Stimulated activated naive B cell treated with anti-CD40 and anti-IgM and Interleukin-4, amounts not matched to agents 10 μg/mL and 1 μg/mL and 100 μg/mL, for 72 hours (primary cell): Measurements from ENCODE around the gene SLC25A31.
A peak's percentile ranks its signal among the peaks of the same experiment; 100 is the strongest.

Experiments used
- ATAC-seq, 2 donors: fragments of 150-1000 bp; cut with Tn5 transposase; replicated peaks; 2 replicates each; pipeline ENCODE4 v1.10.0; 2021; ENCODE audit warnings: moderate library complexity in 1 of 2
- DNase-seq: peaks from one replicate; pipeline ENCODE4 v3.0.0; 2021
- H3K27ac Mint-ChIP-seq: one replicate; pipeline ENCODE4 v1.8.0; 2022; ENCODE audit warnings: mild to moderate bottlenecking, mixed read lengths
- H3K27me3 Mint-ChIP-seq, 2 donors: one replicate each; pipeline ENCODE4 v1.8.0; 2022; ENCODE audit warnings: mixed read lengths in 2 of 2
- H3K36me3 Mint-ChIP-seq, 2 donors: one replicate each; pipeline ENCODE4 v1.8.0; 2022; ENCODE audit warnings: mixed read lengths in 2 of 2, mild to moderate bottlenecking in 1 of 2
- H3K4me1 Mint-ChIP-seq, 2 donors: one replicate each; pipeline ENCODE4 v1.8.0; 2022; ENCODE audit warnings: mixed read lengths in 2 of 2, mild to moderate bottlenecking in 1 of 2
- H3K4me3 Mint-ChIP-seq, 2 donors: one replicate each; pipeline ENCODE4 v1.8.0; 2022; ENCODE audit warnings: mild to moderate bottlenecking in 2 of 2, mixed read lengths in 2 of 2, moderate library complexity in 1 of 2
- H3K9me3 Mint-ChIP-seq, 2 donors: one replicate each; pipeline ENCODE4 v1.8.0; 2022; ENCODE audit warnings: mixed read lengths in 2 of 2, mild to moderate bottlenecking in 1 of 2

The SLC25A31 gene

GRCh38 chr4:127783026-127783769 lies 53.0 kb downstream of the SLC25A31 start:
- Mint-ChIP-seq H3K27me3 (peaks cover 32 to 55% of the 10 kb centered on the region in 2 donors), H3K36me3 (peaks cover 2 to 4% of the 10 kb centered on the region in 2 donors)
- ATAC-seq = peak in 1 of 2 donors; percentile 54

GRCh38 chr4:127783955-127784770 lies 54.0 kb downstream of the SLC25A31 start:
- peaks cover 2 to 4% of the 10 kb centered on the region in 2 donors for H3K9me3 Mint-ChIP-seq
- no peak overlapping the region for H3K4me3 Mint-ChIP-seq
- H3K4me1 Mint-ChIP-seq = peaks cover 11 to 34% of the 10 kb centered on the region in 2 donors
- peaks cover 33 to 55% of the 10 kb centered on the region in 2 donors for H3K27me3 Mint-ChIP-seq
- no peak overlapping the region for H3K27ac Mint-ChIP-seq
- no peak for ATAC-seq
- peaks cover 2 to 4% of the 10 kb centered on the region in 2 donors for H3K36me3 Mint-ChIP-seq
- DNase-seq = no peak

More at GRCh38 chr4:127783026-127783769, 53.0 kb downstream of the SLC25A31 start:
- Mint-ChIP-seq H3K4me3 (peak overlapping the region; percentile 82 to 86), H3K27ac (peak overlapping the region; percentile 85), H3K4me1 (peaks cover 11 to 34% of the 10 kb centered on the region in 2 donors), H3K9me3 (peaks cover 2 to 4% of the 10 kb centered on the region in 2 donors)
- no peak for DNase-seq

DNA sequence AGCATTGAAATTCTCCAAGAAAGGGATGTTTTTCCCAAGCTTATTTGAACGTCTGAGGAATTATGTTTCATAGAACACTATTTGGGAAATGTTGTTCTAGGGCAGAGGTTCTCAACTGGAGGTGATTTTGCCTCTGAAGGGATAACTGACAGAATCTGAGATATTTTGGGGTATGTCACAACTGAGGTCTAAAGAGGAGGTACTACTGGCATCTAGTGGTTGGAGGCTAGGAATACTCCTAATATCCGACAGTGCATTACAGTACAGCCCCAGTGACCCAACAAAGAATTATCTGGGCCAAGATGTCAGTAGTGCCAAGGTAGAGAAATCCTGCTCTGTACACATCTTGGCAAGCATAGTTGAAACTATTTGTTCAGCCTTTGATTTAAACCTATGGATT lies 58.3 kb downstream of the SLC25A31 start:
- peaks cover 0 to 5% of the 10 kb centered on the region in 2 donors for H3K4me1 Mint-ChIP-seq
- DNase-seq = no peak
- H3K9me3 Mint-ChIP-seq = no peaks in the 10 kb centered on the region
- no peak overlapping the region for H3K27ac Mint-ChIP-seq
- no peaks in the 10 kb centered on the region for H3K36me3 Mint-ChIP-seq
- ATAC-seq = peak; percentile 38 to 65
- peaks cover 34 to 39% of the 10 kb centered on the region in 2 donors for H3K27me3 Mint-ChIP-seq
- H3K4me3 Mint-ChIP-seq = no peak overlapping the region

DNA sequence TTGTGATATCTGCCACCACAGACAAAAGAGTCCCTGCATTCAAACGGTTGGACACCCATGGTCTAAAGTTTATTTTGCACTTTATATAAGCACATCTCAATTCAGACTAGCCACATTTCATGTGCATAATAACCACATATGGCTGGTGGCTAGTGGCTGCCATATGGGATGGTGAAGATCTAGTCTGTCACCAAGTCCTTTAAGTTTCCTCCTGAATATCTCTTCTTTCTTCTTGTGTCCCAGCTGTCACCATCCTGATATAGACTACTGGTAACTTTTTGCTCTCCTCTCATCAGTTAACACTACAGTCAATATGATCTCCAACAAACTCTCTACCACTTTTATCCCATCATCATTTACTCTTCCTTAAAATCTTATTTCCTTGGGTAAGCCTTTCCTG lies 61.2 kb downstream of the SLC25A31 start:
- no peak for ATAC-seq
- peaks cover 0 to under 1% of the 10 kb centered on the region in 2 donors for H3K9me3 Mint-ChIP-seq
- peaks cover 25 to 38% of the 10 kb centered on the region in 2 donors for H3K27me3 Mint-ChIP-seq
- no peaks in the 10 kb centered on the region for H3K4me1 Mint-ChIP-seq
- DNase-seq = no peak
- no peaks in the 10 kb centered on the region for H3K36me3 Mint-ChIP-seq
- H3K27ac Mint-ChIP-seq = no peak overlapping the region
- H3K4me3 Mint-ChIP-seq = no peak overlapping the region

GRCh38 chr4:127793528-127793927 lies 63.3 kb downstream of the SLC25A31 start:
- Mint-ChIP-seq H3K36me3 (no peaks in the 10 kb centered on the region), H3K4me1 (no peaks in the 10 kb centered on the region), H3K9me3 (peaks cover 2 to 3% of the 10 kb centered on the region in 2 donors), H3K4me3 (no peak overlapping the region), H3K27me3 (peaks cover 22 to 34% of the 10 kb centered on the region in 2 donors), H3K27ac (no peak overlapping the region)
- DNase-seq = no peak
- no peak for ATAC-seq

DNA sequence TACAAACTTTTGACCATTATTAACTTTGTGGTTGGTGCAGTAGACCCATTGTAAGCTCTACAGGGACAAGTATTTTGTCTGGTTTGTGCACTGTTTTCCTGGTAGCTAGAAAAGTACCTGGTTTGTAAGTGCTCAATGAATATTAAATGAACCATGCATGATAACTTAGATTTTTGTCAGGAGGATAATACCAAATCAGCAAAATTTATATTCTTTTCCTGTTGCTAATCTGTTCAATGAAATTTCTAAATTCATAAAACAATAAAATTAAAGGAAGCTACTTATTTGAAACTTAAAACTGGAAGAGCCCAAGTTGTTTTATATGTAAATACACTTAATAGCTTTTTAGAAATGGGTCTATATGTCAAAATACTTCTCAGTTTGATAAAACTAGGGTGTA lies 69.5 kb downstream of the SLC25A31 start:
- Mint-ChIP-seq H3K27ac (no peak overlapping the region), H3K27me3 (peaks cover 8 to 9% of the 10 kb centered on the region in 2 donors), H3K4me3 (no peak overlapping the region), H3K36me3 (no peaks in the 10 kb centered on the region), H3K4me1 (no peaks in the 10 kb centered on the region), H3K9me3 (peaks cover 2 to 3% of the 10 kb centered on the region in 2 donors)
- ATAC-seq = no peak
- DNase-seq = no peak

DNA sequence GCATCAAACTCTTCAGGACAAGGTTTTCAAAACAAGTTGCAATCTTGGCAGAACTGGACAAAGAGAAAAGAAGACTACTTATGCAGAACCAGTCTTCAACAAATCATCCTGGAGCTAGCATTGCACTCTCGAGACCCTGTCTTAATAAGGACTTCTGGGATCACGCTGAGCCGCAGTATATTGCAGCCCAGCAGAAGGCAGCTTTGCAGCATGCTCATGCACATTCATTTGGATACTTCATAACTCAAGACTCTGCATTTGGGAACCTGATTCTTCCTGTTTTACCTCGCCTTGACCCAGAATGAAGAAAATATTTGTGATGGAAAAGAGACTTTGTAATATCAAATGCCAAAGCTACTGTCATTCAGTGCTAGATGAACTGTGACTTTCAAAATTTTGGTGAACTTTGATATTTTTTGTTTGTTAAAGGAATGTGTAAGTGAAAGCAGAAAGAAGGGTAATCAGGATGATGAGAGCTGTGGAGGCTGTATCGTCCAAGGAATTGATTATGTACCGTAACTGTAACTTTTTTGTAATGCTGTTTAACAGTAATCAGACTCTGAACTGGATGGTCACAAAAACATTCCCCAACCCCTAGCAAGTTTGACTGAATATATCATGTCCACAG lies 79.1 kb downstream of the SLC25A31 start:
- no peaks in the 10 kb centered on the region for H3K9me3 Mint-ChIP-seq
- H3K4me3 Mint-ChIP-seq = no peak overlapping the region
- H3K27ac Mint-ChIP-seq = no peak overlapping the region
- DNase-seq = no peak
- no peaks in the 10 kb centered on the region for H3K36me3 Mint-ChIP-seq
- no peaks in the 10 kb centered on the region for H3K4me1 Mint-ChIP-seq
- no peaks in the 10 kb centered on the region for H3K27me3 Mint-ChIP-seq
- ATAC-seq = no peak

GRCh38 chr4:127810551-127810950 lies 80.4 kb downstream of the SLC25A31 start:
- Mint-ChIP-seq H3K27ac (no peak overlapping the region), H3K4me1 (no peaks in the 10 kb centered on the region), H3K27me3 (no peaks in the 10 kb centered on the region), H3K9me3 (no peaks in the 10 kb centered on the region), H3K36me3 (no peaks in the 10 kb centered on the region), H3K4me3 (no peak overlapping the region)
- ATAC-seq = no peak
- no peak for DNase-seq

- no peaks in the 10 kb centered on the region for H3K4me1 Mint-ChIP-seq
- no peaks in the 10 kb centered on the region for H3K36me3 Mint-ChIP-seq
- no peak overlapping the region for H3K27ac Mint-ChIP-seq
- DNase-seq (no peak), ATAC-seq (no peak)
- no peak overlapping the region for H3K4me3 Mint-ChIP-seq
- H3K9me3 Mint-ChIP-seq = no peaks in the 10 kb centered on the region
- H3K27me3 Mint-ChIP-seq = no peaks in the 10 kb centered on the region
Observed at GRCh38 chr4:127822430-127822829, 92.2 kb downstream of the SLC25A31 start.
